NOMO-1 treated with DMSO at 0.1 percent for 48 hours (cell line): Measurements from ENCODE around the gene GTF2F2.
"Not testable (repeated sequence)": the region's sequence is repeated elsewhere in the genome, so short reads cannot be mapped to it uniquely, and the experiment has no call there.

Experiments used
- DNase-seq: peaks from one replicate; lab custom pipeline; 2025; ENCODE audit not compliant: unreplicated experiment; lab: John Stamatoyannopoulos, UW

Gene GTF2F2

DNA sequence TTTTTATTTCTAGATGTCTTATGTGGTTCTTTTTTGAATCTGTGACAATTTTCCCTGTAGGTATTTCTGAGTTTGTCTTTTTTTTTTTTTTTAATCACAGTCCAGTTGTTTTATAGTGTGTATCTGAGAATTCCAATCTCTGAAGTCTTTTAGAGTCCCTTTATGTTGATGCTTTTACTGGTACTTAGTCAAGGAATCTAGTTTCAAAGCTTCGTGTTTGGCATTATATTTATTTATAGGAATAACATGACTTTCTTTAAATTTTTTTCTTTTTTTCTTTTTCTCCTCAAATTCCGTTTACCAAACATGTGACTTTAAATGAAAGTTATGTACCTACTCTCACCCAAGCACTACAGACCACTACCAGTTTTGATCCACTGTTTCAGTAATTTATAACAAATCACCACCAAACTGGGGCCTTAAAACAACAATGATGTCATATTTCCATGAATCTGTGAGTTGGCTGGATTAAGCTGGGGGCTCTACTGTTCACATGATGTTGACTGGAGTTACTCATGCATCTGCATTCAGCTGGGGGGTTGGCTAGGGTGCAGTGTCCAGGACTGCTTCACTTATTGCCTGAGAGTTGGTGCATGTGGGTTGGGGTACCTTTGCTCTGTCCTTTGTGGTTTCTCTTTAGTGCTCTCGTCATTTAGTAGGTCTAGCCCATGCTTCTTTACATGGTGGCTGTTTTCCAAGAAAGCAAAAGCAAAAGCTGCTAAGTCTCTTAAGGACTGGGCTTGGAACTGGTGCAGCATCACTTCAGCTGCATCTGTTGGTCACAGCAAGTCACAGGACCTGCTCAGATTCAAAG lies 58.2 kb downstream of the GTF2F2 start:
- DNase-seq, result no peak

DNA sequence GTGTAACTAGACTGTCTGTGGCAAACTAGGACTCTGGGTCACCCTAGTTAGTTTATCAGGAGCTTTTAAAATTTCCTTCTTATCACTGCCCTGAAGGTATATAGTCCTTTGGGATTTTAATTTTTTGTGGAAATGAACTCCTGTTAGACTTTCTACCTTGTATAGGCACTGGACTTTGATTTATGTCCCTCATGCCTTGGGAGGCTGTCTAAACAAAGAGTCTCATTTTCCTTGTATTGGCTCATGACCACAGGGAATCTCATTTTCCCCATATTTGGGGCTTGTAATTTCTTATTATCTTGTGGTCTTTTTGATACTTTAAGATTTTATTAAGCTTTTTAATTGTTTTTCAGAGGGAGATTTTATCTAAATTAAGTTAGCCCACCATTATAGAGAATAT lies 59.1 kb downstream of the GTF2F2 start:
- DNase-seq, result no peak

DNA sequence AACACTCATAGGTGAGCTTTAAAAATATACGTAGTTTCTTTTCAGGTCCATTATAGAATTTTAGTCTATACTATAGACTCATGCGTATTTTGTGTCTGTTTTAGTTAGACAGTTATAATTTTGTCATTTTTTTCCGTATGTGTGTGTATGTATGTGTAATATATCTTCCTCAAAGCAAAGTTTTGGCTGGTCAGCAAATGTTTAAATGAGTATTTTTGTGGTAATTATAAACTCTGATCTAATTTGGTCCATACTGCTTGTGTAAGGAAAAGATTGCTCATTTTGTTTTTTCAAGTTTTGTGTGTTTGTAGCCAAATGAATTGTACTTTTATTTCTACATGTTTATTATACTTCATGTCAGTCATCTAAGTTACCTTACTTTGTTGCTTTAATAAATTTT lies 60.0 kb downstream of the GTF2F2 start:
- no peak for DNase-seq

DNA sequence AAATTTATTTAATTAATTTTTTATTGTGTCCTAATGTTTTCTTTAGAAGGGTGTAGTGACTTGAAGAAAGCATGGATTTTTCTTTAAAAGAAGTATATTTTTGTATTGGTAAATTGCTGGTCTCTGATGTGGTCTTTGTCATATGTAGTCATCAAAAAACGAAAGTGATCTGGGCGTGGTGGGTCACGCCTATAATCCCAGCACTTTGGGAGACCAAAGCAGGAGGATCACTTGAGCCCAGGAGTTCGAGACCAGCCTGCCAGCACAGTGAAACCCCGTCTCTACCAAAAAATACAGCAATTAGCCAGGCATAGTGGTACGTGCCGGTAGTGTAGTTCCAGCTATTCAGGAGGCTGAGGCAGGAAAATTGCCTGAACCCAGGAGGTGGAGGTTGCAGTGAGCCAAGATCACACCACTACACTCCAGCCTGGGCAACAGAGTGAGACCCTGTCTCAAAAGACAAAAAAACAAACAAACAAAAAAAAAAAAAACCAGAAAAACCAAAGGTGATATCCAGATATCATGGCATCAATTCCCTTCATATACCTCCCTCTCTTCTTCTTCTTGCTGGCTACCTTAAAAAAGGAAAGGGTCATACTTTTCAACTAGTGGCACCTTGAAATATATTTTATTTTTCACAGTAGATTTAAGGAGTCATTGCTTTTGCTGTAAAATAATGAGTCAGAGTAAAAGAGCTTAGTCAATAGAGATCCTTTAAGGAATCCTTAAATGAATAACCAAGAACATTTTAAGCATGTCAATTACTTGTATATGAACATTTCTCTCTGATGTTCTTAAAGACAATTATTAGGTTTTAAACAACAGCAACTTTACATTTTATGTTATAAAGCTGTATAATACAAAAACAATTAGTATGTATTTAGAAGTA lies 60.6 kb downstream of the GTF2F2 start:
- DNase-seq, result no peak

DNA sequence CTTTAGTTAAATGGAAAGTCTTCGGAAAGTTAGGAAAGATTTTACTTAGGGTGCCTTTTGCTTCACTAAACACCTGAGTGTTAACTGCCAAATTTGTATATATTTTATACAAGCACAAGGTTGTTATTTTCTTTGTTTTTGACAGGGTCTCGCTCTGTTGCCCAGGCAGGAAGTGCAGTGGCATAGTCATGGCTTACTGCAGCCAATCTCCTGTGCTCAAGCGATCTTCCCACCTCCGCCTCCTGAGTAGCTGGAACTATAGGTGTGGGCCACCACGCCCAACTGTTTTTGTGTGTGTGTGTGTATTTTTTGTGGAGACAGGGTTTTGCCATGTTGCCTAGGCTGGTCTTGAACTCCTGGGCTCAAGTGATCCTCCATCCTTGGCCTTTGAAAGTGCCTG lies 64.4 kb downstream of the GTF2F2 start:
- DNase-seq, result no peak

DNA sequence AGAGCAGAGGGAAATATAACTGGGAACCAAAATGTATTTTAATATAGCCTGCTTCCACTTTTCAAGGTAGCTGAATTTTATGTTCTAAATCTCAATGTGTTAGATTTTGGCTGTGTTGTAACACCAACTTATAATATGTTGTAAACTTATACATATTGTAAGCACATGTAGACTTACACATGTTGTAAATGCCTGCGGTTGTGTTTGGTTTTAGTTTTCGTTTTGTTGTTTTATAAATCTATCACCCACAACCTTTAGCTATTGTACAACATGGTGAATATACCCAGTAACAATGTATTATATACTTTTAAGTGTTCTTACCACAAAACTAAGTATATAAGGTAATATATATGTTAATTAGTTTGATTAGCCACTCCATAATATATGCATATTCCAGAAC lies 65.0 kb downstream of the GTF2F2 start:
- no peak for DNase-seq

DNA sequence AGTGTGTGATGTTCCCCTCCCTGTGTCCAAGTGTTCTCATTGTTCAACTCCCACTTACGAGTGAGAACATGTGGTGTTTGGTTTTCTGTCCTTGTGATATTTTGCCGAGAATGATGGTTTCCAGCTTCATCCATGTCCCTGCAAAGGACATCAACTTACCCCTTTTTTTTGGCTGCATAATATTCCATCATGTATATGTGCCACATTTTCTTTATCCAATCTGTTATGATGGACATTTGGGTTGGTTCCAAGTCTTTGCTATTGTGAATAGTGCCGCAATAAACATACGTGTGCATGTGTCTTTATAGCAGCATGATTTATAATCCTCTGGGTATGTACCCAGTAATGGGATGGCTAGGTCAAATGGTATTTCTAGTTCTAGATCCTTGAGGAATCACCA lies 68.8 kb downstream of the GTF2F2 start:
- not testable (repeated sequence) for DNase-seq

DNA sequence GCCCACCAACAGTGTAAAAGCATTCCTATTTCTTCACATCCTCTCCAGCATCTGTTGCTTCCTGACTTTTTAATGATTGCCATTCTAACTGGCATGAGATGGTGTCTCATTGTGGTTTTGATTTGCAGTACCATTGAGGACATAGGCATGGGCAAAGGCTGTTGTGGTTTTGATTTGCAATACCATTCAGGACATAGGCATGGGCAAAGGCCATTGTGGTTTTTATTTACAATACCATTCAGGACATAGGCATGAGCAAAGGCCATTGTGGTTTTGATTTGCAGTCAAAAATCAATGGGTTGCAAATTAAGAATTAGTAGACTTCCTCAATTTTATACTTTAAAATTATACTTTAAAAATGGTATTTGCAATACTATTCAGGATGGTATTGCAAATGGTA lies 69.2 kb downstream of the GTF2F2 start:
- DNase-seq, result peak; percentile 14

DNA sequence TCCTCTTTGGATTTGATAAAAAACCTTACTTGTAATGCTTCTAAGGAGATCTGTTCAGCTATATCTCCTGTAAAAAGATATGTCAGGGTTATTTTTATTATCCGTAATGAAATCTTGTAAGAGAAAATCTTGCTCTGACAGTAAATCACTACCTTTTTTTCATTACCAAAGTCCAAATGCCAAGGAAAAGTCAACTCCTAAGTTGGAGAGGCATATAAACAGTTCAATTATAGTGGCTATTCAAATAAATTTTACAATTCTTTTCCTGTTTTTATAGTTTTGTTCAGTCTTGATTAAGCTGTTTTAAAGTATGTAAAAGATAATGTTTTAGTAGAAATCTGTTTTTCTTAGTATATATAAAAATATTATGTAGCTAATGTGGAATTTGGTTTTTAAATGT lies 71.6 kb downstream of the GTF2F2 start:
- DNase-seq, result no peak

DNA sequence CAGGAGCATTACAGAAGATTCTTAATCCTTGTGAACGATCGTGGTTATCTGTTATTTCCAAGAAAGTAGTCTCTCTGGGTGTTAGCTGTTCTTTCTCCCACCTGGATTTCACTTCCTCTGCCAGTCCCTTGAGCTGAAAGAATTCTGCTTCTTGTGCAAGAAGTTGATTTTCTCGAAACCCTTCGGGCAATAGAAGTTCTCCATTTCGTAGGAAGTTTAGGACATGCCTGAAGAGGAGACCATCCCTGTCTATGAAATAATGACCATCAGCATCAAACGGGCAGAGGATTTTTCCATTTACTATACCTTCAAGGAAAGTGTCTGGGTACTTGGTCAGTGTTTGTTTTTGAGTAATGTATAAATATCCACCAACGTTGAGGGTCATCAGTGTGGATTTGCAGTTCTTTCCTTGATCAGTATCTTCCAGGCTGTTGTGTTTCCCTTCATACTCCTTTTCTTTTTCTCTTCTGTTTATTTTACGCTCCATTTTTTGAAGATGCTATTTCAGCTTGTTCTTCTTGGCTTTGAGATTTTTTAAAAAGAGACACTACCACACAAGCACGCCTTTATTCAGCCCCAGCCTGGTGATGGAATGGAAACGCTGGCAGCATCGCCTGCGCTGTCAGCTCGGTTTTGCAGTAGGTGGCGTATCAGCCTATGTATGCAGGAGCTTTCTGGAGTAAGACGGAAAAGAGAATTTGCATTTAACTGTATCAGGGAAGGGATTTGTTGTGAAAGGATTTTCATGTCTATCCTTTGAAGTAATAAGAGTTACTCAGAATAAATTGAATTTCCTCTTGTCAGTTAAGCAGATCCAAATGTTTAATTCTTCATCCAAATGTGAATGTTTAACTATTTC lies 74.0 kb downstream of the GTF2F2 start:
- DNase-seq, result no peak

DNA sequence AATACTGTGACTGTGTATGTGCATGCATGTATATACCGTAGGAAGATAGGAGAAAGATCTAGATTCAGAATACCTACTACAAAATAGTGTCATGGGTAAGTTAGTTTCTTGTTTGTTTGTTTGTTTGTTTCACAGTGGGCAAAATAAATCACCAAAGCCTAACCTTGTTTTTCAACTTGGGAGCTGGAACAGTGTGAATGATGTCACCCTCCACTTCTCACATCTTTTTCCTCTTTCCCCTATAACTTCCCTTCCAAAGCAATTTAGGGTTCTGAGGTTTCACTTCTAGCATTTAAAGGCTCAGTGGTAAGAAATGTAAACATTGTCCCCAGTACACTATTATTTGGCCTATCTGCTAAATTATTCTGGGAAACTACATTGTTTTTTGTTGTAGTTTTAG lies 75.1 kb downstream of the GTF2F2 start:
- DNase-seq, result peak; percentile 13

DNA sequence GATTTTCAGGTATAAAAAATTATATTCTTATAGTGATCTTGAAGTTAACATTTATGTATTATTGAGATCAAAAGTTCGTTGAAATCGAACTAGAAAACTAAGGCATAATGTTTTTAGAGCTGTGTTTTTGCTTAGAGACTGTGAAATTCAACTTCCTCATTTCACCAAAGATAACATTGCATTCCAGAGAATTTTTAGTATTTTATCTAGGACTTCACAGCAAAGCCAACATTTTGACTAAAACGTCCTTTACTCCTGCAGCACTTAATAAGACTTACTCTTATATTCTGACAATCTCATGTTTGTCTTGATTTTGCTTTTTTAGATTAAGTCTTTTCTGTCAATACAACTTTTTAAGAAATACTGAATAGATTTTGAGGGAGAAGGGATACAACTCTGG lies 75.8 kb downstream of the GTF2F2 start:
- no peak for DNase-seq

DNA sequence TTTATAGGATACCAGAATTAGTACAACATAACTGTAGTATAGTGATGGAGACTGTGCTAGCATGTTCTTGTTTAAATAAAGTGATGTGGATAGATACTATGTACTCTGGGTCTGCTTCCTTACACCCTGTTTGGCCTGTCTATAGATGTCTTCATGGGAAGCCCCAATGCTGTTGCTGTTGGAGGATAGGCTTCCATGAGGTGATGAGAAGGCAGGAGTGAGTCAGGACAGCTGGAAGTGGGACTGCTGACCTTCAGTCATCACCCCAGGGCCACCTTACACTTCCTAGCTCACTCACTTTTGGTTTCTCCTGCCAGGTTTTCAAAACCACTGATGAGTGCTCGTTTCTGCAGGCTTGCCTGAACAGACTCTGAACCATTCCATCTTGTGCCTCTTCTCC lies 76.3 kb downstream of the GTF2F2 start:
- no peak for DNase-seq

DNA sequence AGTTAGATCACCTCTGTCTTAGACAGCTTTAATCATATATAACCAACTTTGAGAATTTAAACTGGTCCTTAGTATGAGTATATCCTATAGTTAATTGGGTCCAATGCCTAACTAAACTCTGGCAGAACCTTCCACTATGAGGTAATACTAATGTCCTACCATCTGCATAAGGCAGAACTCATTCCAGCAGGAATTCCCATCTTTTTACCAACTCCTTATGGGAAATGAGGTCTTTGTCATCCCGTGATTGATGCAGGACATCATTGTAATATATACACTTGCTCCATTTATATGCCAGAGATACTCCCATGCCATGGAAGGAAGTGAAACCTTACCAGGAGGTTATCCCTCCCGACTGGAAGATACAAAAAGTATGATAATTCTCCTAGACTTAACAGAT lies 77.7 kb downstream of the GTF2F2 start:
- no peak for DNase-seq

DNA sequence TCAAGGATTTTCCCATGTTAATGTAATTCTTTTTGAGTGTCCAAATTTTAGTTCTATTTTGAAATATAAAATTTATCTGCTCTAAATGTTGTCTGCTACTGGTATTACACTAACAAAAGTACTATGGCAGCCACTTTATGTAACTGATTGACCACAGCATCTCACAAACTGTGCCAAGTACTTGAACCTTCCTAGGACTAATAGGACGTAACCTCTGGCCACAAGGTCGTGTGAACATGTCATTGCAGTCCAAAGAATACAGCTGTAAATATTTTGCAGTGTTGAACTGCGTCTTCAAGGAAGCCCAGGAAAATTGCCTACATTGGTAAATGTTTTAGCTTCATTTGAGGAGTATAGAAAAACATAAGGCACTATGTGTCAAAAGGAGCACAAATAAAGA lies 78.6 kb downstream of the GTF2F2 start:
- DNase-seq, result no peak

DNA sequence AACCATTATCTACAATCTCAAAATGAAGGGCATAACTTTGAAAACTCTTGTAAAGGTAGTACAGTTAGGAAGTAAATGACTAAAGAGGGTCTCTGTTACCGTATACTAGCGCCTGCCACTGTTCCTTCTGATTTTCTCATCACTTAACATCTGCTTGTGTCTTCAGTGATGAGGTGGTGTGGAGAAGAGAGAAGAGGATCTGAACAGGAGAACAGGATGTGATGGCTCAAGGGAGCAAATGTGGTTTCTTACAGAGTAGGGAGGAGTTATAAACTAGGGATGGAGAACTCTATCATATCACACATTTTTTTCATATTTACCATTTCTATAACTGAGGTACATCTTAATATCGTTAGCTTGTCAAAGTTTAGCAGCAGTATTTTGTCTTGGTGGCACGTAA lies 79.4 kb downstream of the GTF2F2 start:
- DNase-seq, result no peak

DNA sequence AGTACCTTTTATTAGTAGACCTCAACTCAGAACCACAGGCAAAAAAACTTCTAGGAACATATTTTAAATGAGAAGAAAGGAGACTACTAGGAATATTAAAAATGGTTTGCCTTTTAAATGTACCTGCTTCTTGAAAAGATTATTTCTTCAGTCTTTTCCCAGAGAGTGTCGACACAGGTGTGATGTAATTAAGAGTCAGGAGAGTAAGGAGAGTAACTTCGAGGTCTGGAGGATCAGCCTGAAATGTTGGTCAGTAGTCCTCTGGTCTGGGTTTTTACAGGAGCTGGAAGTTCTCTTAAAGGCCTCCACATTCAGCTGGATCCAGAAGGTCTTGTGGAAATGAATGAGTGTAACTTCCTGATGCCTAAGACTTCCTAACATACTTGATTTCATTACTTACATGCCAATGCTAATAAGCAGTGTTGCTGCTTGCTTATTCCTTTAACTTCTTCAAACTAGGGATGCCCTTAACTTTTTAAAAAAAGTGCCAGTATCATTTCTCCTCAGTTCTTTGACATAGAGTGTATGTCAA lies 80.5 kb downstream of the GTF2F2 start, which contains the start of gene KCTD4:
TSS of gene KCTD4 (minus strand) at position 345 of the 532 bp plus-strand sequence. CDS start 6,478 bp downstream, outside the sequence.
- DNase-seq, result no peak

DNA sequence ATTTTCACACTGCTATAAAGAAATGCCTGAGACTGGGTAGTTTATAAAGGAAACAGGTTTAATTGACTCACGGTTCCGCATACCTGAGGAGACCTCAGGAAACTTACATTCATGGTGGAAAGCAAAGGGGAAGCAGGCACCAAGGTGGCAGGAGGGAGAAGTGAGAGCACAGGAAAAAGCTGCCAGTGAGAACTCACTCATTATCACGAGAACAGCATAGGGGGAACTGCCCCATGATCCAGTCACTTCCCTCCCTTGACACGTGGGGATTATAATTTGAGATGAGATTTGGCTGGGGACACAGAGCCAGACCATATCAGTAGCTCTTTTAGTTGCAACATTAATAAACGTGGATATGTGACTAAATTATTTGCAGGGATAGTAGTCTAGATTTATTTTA lies 84.8 kb downstream of the GTF2F2 start:
- no peak for DNase-seq

DNA sequence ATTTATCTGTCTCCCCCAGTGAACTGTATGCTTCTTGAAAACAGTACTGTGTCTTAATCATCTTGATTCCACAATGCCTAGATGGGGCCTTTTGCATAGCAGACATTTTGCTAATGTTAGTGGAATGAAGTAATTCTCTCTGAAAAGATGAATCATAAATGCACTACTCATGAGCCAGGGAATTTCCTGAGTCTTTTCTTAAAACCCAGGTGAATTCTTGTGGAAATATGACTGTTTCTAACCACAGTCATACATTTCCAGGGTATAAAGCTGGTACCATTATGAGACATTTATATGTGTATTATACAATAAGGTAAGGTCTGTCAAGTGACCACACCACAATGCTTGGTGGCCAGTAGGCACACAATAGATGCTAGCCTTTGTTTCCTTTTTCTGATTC lies 86.0 kb downstream of the GTF2F2 start:
- DNase-seq, result no peak

DNA sequence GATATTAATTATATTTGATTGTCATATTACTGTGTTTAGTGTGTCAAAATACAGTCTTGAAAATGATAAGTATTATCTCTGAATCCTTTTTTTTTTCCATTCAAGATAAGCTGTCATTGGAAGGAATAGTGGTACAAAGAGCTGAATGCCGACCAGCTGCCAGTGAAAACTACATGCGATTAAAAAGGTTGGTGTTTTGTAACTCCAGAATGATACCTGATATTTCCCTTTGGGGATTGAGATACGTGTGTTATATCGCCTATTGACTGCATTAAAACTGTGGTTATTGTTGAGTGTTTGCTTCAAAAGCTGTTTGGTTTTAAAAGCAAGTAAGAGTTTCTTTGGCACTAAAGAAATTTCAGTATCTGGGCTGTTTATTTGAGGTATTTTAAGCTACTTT lies 87.0 kb downstream of the GTF2F2 start:
- no peak for DNase-seq

DNA sequence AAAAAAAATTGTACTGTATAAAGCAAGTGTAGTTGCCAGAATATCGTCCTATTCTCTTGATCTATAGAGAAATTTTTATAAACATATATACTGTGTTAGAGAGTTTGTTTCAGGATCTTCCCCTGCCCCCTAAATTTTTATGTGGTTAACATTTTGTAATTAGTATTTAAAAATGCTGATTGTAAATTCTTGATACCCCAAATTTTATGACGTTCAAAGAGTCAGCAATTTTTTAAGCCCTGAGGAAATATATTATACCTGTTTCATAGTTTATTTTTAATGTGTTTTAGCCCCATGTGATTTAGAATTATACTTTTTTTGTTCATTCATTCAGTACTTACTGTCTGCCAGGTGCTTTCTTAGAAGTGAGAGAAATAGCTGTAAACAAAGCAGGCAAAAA lies 87.8 kb downstream of the GTF2F2 start:
- DNase-seq, result no peak
